ENCODE data around the gene BTNL9. TPM values are rescaled to one million over a fixed set of nuclear protein-coding genes. Genes with fewer than 3 reads are reported as not detected.

The BTNL9 gene
- total RNA-seq (10 to 100 TPM in 7 of 9 donors, 1 to 10 TPM in 2; 5.6 to 32.0 (median 14.8) TPM), polyA plus RNA-seq (10 to 100 TPM in 2 of 3 donors, 1 to 10 TPM in 1; 4.2 to 62.7 (median 47.9) TPM)
- long read RNA-seq, donor 1, partial matches to known transcripts = 0 of 1 reads
- long read RNA-seq, donor 1, other reads (novel, unspliced or antisense) = 0 of 1 reads
- long read RNA-seq, donor 2 = 0 reads
- long read RNA-seq, donor 3, partial matches to known transcripts = 0 of 1 reads
- long read RNA-seq, donor 3, other reads (novel, unspliced or antisense) = 0 of 1 reads
- long read RNA-seq, donor 4, partial matches to known transcripts = 0 of 10 reads
- long read RNA-seq, donor 4, other reads (novel, unspliced or antisense) = 8 of 10 reads
- long read RNA-seq, donor 5, transcript BTNL9-201 (11 exons, 3,500 nt) = major isoform, 15 of 33 reads
- long read RNA-seq, donor 5, partial matches to known transcripts = 1 of 33 reads
- long read RNA-seq, donor 5, other reads (novel, unspliced or antisense) = 17 of 33 reads
- long read RNA-seq, donor 6, partial matches to known transcripts = 1 of 2 reads
- long read RNA-seq, donor 6, other reads (novel, unspliced or antisense) = 1 of 2 reads
- long read RNA-seq, donor 7 = 0 reads
- long read RNA-seq, donor 8, partial matches to known transcripts = 0 of 2 reads
- long read RNA-seq, donor 8, other reads (novel, unspliced or antisense) = 0 of 2 reads
- long read RNA-seq, donor 9 = 0 reads
- long read RNA-seq, donor 10, partial matches to known transcripts = 0 of 1 reads
- long read RNA-seq, donor 10, other reads (novel, unspliced or antisense) = 0 of 1 reads

DNA sequence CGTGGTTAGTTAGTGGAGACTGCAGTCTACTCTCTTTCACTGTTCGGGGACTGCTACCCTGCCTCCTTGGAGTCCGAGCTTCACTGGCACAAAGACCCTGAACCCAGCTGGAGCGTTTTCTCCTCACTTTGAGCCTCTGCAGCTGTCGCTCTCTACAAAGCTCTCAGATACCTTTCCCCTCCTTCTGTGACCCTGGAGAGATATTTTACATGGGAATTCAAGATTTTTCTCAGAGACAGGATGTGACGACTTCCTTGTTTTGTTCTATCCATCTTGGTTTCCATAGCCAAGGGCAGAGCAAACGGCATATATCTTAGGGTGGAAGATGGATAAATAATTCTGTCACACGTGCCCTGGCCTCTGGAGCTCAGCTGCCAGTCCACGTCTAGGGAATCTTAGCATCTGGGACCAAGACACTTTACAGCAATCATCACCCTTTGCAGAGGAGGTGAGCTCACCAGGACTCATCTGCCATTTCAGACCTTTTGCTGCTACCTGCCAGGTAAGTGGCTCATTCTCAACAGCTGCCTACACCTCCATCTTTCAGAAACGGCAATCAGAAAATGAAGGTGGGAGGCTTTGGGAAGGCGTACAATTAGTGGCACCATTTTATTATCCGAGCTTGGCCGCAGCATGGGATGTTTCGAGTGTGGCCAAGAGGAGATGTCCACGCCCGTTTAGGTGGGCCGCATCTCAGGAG is at the start of gene BTNL9:
Gene BTNL9, plus strand, starts transcription at position 336 of the 700 bp plus-strand sequence. CDS start 5,224 bp downstream, outside the sequence.
- TF ChIP-seq POLR2A (IDR thresholded peaks at IDR 0.05) = no peak
- TF ChIP-seq, protein P1, sequence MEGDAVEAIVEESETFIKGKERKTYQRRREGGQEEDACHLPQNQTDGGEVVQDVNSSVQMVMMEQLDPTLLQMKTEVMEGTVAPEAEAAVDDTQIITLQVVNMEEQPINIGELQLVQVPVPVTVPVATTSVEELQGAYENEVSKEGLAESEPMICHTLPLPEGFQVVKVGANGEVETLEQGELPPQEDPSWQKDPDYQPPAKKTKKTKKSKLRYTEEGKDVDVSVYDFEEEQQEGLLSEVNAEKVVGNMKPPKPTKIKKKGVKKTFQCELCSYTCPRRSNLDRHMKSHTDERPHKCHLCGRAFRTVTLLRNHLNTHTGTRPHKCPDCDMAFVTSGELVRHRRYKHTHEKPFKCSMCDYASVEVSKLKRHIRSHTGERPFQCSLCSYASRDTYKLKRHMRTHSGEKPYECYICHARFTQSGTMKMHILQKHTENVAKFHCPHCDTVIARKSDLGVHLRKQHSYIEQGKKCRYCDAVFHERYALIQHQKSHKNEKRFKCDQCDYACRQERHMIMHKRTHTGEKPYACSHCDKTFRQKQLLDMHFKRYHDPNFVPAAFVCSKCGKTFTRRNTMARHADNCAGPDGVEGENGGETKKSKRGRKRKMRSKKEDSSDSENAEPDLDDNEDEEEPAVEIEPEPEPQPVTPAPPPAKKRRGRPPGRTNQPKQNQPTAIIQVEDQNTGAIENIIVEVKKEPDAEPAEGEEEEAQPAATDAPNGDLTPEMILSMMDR (IDR thresholded peaks at IDR 0.05) = no peak
- H3K27ac ChIP-seq = peak within 1 kb of the TSS in 1 of 5 donors; percentile 72
- H3K36me3 ChIP-seq (replicated peaks in 1 of 2) = no peaks in the 10 kb centered on the region
- H3K4me3 ChIP-seq = peak within 1 kb of the TSS in 1 of 4 donors; percentile 22
- intact Hi-C loops (cut with DNase I) = no loop called here
- peaks cover 3% of the 10 kb centered on the region for H3K27me3 ChIP-seq
- DNase-seq = no peak
- H3K9me3 ChIP-seq (replicated peaks in 1 of 3) = no peaks in the 10 kb centered on the region
- no peaks in the 10 kb centered on the region for H3K4me1 ChIP-seq (replicated peaks in 1 of 2)
- 42 to 54% (median 53%) methylated on average over 16 to 17 of the region's 17 CpGs for whole genome bisulfite sequencing, 4 donors

DNA sequence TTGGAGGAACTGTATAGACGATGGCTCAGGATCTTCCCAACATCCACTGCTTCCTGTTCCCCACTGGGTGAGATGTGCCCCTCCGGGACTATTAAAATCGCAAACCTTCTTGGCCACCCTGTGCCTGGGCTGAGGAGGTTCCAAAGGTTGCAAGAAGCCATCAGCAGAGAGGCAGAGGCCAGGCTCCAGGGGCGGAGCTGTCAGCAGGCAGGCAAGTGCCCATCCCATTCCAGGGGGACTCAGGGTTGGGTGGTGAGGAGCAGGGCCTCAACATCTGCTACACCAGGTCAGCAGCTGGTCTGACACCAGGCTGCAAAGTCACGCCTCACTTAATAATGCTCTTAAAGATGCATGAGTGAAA is 49.2 kb upstream of the BTNL9 start:
- H3K4me3 ChIP-seq = no peak overlapping the region
- H3K27ac ChIP-seq = no peak overlapping the region
- no peaks in the 10 kb centered on the region for H3K4me1 ChIP-seq (replicated peaks in 1 of 2)
- H3K27me3 ChIP-seq = peaks cover 3% of the 10 kb centered on the region
- 65 to 80% (median 77%) methylated on average over 1 to 5 of the region's 5 CpGs for WGBS, 4 donors
- no peaks in the 10 kb centered on the region for H3K36me3 ChIP-seq (replicated peaks in 1 of 2)
- no peak for DNase-seq
- H3K9me3 ChIP-seq (replicated peaks in 1 of 3) = no peaks in the 10 kb centered on the region
- no peak for TF ChIP-seq POLR2A (IDR thresholded peaks at IDR 0.05)
- TF ChIP-seq, protein P1 (IDR thresholded peaks at IDR 0.05) = no peak
- intact Hi-C loops (cut with DNase I) = no loop called here

DNA sequence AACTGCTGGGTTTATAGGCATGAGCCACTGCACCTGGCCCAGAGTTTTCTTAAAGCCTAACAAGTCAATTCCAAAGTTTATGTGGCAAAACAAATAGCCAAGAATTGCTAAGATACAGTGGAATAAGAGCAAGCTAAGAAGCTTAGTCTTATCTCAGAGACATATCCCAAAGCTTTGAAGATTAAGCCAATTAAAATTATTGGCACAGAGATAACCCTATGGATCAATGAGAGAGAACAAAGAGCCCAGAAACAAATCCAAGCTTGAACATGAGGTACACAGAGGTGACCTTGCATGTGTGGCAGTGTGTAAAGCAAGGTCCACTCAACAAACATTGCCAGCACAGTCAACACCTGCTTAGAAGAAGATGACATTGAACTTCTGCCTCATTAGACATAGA is 38.1 kb upstream of the BTNL9 start:
- H3K27me3 ChIP-seq = peaks cover 4% of the 10 kb centered on the region
- TF ChIP-seq, protein P1 (IDR thresholded peaks at IDR 0.05) = no peak
- no peak for TF ChIP-seq POLR2A (IDR thresholded peaks at IDR 0.05)
- H3K9me3 ChIP-seq (replicated peaks in 1 of 3) = no peaks in the 10 kb centered on the region
- intact Hi-C loops (cut with DNase I) = no loop called here
- no peak overlapping the region for H3K27ac ChIP-seq
- H3K4me3 ChIP-seq = no peak overlapping the region
- H3K4me1 ChIP-seq (replicated peaks in 1 of 2) = no peaks in the 10 kb centered on the region
- H3K36me3 ChIP-seq (replicated peaks in 1 of 2) = no peaks in the 10 kb centered on the region
- no peak for DNase-seq

DNA sequence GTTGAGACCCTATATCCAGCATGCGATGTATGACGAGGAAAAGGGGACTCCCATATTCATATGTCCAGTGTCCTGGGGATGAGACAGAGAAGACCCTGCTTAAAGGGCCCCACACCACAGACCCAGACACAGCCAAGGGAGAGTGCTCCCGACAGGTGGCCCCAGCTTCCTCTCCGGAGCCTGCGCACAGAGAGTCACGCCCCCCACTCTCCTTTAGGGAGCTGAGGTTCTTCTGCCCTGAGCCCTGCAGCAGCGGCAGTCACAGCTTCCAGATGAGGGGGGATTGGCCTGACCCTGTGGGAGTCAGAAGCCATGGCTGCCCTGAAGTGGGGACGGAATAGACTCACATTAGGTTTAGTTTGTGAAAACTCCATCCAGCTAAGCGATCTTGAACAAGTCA is 34.3 kb upstream of the BTNL9 start:
- WGBS, 4 donors = 80 to 83% (median 81%) methylated on average over 5 to 9 of the region's 9 CpGs
- no peak overlapping the region for H3K4me3 ChIP-seq
- intact Hi-C loops (cut with DNase I) = no loop called here
- H3K27me3 ChIP-seq = no peaks in the 10 kb centered on the region
- H3K4me1 ChIP-seq (replicated peaks in 1 of 2) = no peaks in the 10 kb centered on the region
- H3K9me3 ChIP-seq (replicated peaks in 1 of 3) = no peaks in the 10 kb centered on the region
- H3K27ac ChIP-seq = no peak overlapping the region
- TF ChIP-seq, protein P1 (IDR thresholded peaks at IDR 0.05) = no peak
- no peak for TF ChIP-seq POLR2A (IDR thresholded peaks at IDR 0.05)
- no peak for DNase-seq
- H3K36me3 ChIP-seq (replicated peaks in 1 of 2) = no peaks in the 10 kb centered on the region
